HepG2 (cell line): ENCODE measurements around the gene MMP17. TPM values are rescaled to one million over a fixed set of nuclear protein-coding genes. Genes with fewer than 3 reads are reported as not detected.
"Not testable (repeated sequence)": the region's sequence is repeated elsewhere in the genome, so short reads cannot be mapped to it uniquely, and the experiment has no call there.

Source experiments
- ATAC-seq: fragments of 200-7000 bp; cut with Tn5 transposase; 3 replicates; pipeline ENCODE4 v1.9.1; 2020; ENCODE audit warnings: mild to moderate bottlenecking, moderate library complexity
- BruUV-seq: library from RNA; stranded (reverse); fragments of 400-500 nt; replicated peaks from 2 replicates; lab custom pipeline; 2021; lab: Mats Ljungman, UMichigan
- CTCF ChIA-PET: fragments of 300-600 bp; formaldehyde crosslinking; extraction: SDS; loops from one replicate; lab custom pipeline; 2021; ENCODE audit warnings: low total read pairs, inconsistent platforms, low intra/inter-chr PET ratio; lab: Yijun Ruan, JAX
- POLR2A ChIA-PET: fragments of 350-600 bp; sonication (Branson Sonifier 250); formaldehyde crosslinking; loops from one replicate; lab custom pipeline; 2020; ENCODE audit warnings: antibody characterized with exemption, inconsistent platforms; lab: Yijun Ruan, JAX
- DNase-seq: peaks from one replicate; pipeline ENCODE4 v3.0.0-alpha.2; 2015; ENCODE audit warnings: low spot score
- FAIRE-seq: peaks from 3 replicates; lab custom pipeline; 2011; peaks lifted over from hg19 to GRCh38; lab: Jason Lieb, UNC
- H2AFZ ChIP-seq: one replicate; pipeline ENCODE4 v1.6.1; 2011; ENCODE audit warnings: low read length, inconsistent platforms
- H3K27ac ChIP-seq: fragments of 300-600 bp; 3 replicates; pipeline ENCODE4 v1.8.0; 2011; ENCODE audit warnings: mixed run types, mild to moderate bottlenecking, mixed read lengths, low read length, inconsistent platforms; ENCODE audit not compliant: insufficient read depth; ENCODE audit errors: extremely low read length
- H3K27me3 ChIP-seq, 2 experiments: fragments of 200-600 bp in 1 of 2; 2 replicates in 1 of 2; 3 replicates in 1 of 2; pipeline versions ENCODE4 v1.6.0 to v1.8.0; 2011; ENCODE audit warnings: low read length in 2 of 2, mild to moderate bottlenecking in 2 of 2, moderate library complexity in 2 of 2, inconsistent platforms in 1 of 2; ENCODE audit not compliant: insufficient read depth in 2 of 2, control insufficient read depth in 1 of 2
- H3K36me3 ChIP-seq, 2 experiments: fragments of 200-600 bp in 1 of 2; replicated peaks in 1 of 2; 2 replicates in 1 of 2; 3 replicates in 1 of 2; pipeline versions ENCODE4 v1.5.1 to v1.8.0; 2011; ENCODE audit warnings: low read length in 2 of 2, inconsistent platforms in 1 of 2; ENCODE audit not compliant: insufficient read depth in 2 of 2, control insufficient read depth in 1 of 2
- H3K4me1 ChIP-seq: 2 replicates; pipeline ENCODE4 v1.5.1; 2012; ENCODE audit warnings: low read length, inconsistent platforms; ENCODE audit not compliant: insufficient read depth
- H3K4me2 ChIP-seq: 2 replicates; pipeline ENCODE4 v1.6.0; 2011; ENCODE audit warnings: low read depth, low read length, inconsistent platforms
- H3K4me3 ChIP-seq, 3 experiments: fragments of 200-600 bp in 1 of 3; sonication (generic), shearing (Covaris generic) in 1 of 3; replicated peaks in 1 of 3; 2 replicates each; pipeline ENCODE4 v1.5.1; 2011 to 2016; ENCODE audit warnings: low read length in 3 of 3, inconsistent platforms in 2 of 3, low read depth in 2 of 3, mild to moderate bottlenecking in 2 of 3, control low read depth in 1 of 3, mixed read lengths in 1 of 3; ENCODE audit not compliant: insufficient read depth in 1 of 3
- H3K79me2 ChIP-seq: one replicate; pipeline ENCODE4 v1.6.1; 2011; ENCODE audit warnings: low read length, inconsistent platforms; ENCODE audit not compliant: insufficient read depth
- H3K9ac ChIP-seq: 2 replicates; pipeline ENCODE4 v1.6.0; 2011; ENCODE audit warnings: mild to moderate bottlenecking, low read depth, low read length, inconsistent platforms; ENCODE audit not compliant: insufficient read depth
- H3K9me3 ChIP-seq: 2 replicates; pipeline ENCODE4 v1.5.1; 2012; ENCODE audit warnings: mild to moderate bottlenecking, low read length
- H4K20me1 ChIP-seq: 2 replicates; pipeline ENCODE4 v1.6.0; 2011; ENCODE audit warnings: inconsistent platforms, mild to moderate bottlenecking, low read length, moderate library complexity; ENCODE audit not compliant: insufficient read depth
- ASH2L ChIP-seq: fragments of 300-600, 200-600 bp; sonication (generic); IDR thresholded peaks from 2 replicates; pipeline ENCODE4 v1.7.0; 2017; ENCODE audit warnings: low read depth, mild to moderate bottlenecking, moderate library complexity, mixed read lengths, low read length; ENCODE audit not compliant: insufficient read length
- HMGXB3 ChIP-seq: sonication (generic); formaldehyde crosslinking; IDR thresholded peaks from 2 replicates; pipeline ENCODE4 v1.4.0; 2020; ENCODE audit warnings: missing genetic modification reagents, borderline replicate concordance
- XBP1 ChIP-seq: sonication (generic); formaldehyde crosslinking; IDR thresholded peaks from 2 replicates; pipeline ENCODE4 v1.5.0; 2020; ENCODE audit warnings: missing genetic modification reagents
- ZNF670 ChIP-seq: sonication (generic); formaldehyde crosslinking; IDR thresholded peaks from 2 replicates; pipeline ENCODE4 v1.8.0; 2022; ENCODE audit warnings: mild to moderate bottlenecking, missing genetic modification reagents, borderline replicate concordance
- whole genome bisulfite sequencing: methylation state at CpG from one replicate; pipeline ENCODE4 v1.1.6; 2017; ENCODE audit warnings: low lambda C conversion rate; 5-methylcytosine and 5-hydroxymethylcytosine counted together
- in situ Hi-C: cut with HindIII; loops from 2 replicates; pipeline ENCODE4 v1.10.0; 2017; ENCODE audit warnings: low pct_unique_long_range_greater_than_20kb; ENCODE audit not compliant: extremely low pct_ligation_motif_present
- intact Hi-C: fragments of 100-400 bp; cut with micrococcal nuclease; formaldehyde crosslinking; loops from one replicate; pipeline ENCODE4 v1.10.0; 2022; ENCODE audit not compliant: unreplicated experiment
- polyA plus RNA-seq, 8 experiments: library from polyadenylated mRNA; depleted of rRNA in 3 of 8; stranded (reverse) in 7 of 8; unstranded in 1 of 8; fragments of >200 nt; fragmentation: Illumina TruSeq in 4 of 8; extraction: Trizol in 4 of 8; gene quantifications; 2 replicates each; pipeline versions ENCODE4 v1.2.1 to v1.2.3, GENCODE V29; 2011 to 2016; ENCODE audit warnings: low read depth in 4 of 8, missing spikeins in 1 of 8, mixed read lengths in 1 of 8; ENCODE audit not compliant: insufficient read depth in 1 of 8
- total RNA-seq, 5 experiments: library from RNA; depleted of rRNA; stranded (reverse); fragments of >200 nt; fragmentation: Illumina TruSeq; extraction: Trizol; gene quantifications; 2 replicates each; pipeline ENCODE4 v1.2.3, GENCODE V29; 2016; ENCODE audit warnings: low read depth in 1 of 5

Gene MMP17
- total and polyA plus RNA-seq, 2 of the 13 experiments (the other 11 are each of a cell fraction or from before 2014, with no cell fraction given) = 0.55 to 0.80 TPM

DNA sequence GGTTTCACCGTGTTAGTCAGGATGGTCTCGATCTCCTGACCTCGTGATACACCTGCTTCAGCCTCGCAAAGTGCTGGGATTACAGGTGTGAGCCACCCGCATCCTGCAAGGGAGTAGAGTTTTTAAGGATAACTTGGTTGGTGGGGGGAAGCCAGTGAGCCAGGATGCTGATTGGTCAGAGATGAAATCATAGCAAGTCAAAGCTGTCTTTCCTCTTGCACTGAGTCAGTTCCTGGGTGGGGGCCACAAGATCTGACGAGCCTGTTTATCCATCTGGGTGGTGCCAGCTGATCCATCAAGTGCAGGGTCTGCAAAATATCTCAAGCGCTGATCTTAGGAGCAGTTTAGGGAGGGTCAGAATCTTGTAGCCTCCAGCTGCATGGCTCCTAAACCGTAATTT, 56.9 kb downstream of the MMP17 start:
- H3K27me3 ChIP-seq = peaks cover 0 to 20% of the 10 kb centered on the region in 2 experiments; a peak in 3 of 5 replicates
- H3K36me3 ChIP-seq, H4K20me1 ChIP-seq, CTCF ChIA-PET, intact Hi-C loops, BruUV-seq, H3K79me2 ChIP-seq, H3K9me3 ChIP-seq, ATAC-seq, in situ Hi-C loops, DNase-seq, FAIRE-seq, H3K27ac ChIP-seq, H3K9ac ChIP-seq, H3K4me2 ChIP-seq, H2AFZ ChIP-seq, POLR2A ChIA-PET, H3K4me3 ChIP-seq: not testable (repeated sequence)
- WGBS = 63% methylated on average over 7 of the region's 8 CpGs
- H3K4me1 ChIP-seq = peaks cover 25% of the 10 kb centered on the region

DNA sequence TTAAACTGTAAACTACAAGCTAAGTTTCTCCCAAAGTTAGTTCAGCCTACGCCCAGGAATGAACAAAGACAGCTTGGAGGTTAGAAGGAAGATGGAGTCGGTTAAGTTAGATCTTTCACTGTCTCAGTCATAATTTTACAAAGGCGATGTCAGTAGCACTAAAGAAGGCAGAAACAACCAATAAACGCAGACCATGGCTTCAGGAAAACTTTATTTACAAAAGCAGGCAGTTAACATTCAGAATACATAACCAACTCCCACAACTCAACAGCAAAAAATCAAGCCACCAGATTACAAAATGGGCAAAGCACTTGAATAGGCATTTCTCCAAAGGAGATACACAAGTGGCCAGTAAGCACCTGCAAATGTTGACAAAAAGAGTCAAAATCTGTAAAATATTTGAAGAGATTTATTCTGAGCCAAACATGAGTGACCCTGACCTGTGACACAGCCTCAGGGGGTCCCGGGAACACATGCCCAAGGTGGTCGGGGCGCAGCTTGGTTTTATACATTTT, 57.4 kb downstream of the MMP17 start:
- Histone ChIP-seq H3K4me2 (no peak overlapping the region), H3K4me3 (no peak overlapping the region), H4K20me1 (no peaks in the 10 kb centered on the region), H3K27ac (no peak overlapping the region), H3K27me3 (peaks cover 0 to 15% of the 10 kb centered on the region in 2 experiments; a peak in 3 of 5 replicates), H3K36me3 (no peaks in the 10 kb centered on the region), H3K4me1 (peaks cover 25% of the 10 kb centered on the region), H3K9ac (no peak overlapping the region), H2AFZ (no peak overlapping the region), H3K9me3 (no peaks in the 10 kb centered on the region), H3K79me2 (no peaks in the 10 kb centered on the region)
- intact Hi-C loops = no loop called here
- CTCF ChIA-PET = no interaction called here
- in situ Hi-C loops = no loop called here
- no peak for ATAC-seq
- POLR2A ChIA-PET = interaction anchor here (0.6 kb wide), 1 partner anchor 43 kb away, joined by 3 read pairs; no protein-coding TSS in a partner anchor
- no TSS peak for BruUV-seq
- FAIRE-seq = no peak
- no peak for DNase-seq
- 56% methylated on average over 7 of the region's 7 CpGs for WGBS
- TF ChIP-seq XBP1 (CRISPR knock-in tag) (no peak), ZNF670 (CRISPR knock-in tag) (no peak), HMGXB3 (CRISPR knock-in tag) (no peak), ASH2L (no peak)
